Stimulated activated CD8-positive, alpha-beta memory T cell treated with anti-CD3 and anti-CD28 coated beads, Interleukin-12 subunit alpha, Interleukin-12 subunit beta, amount 100 ng/mL, for 24 hours (primary cell): ENCODE measurements around the gene MAGEF1.

Source experiments
- DNase-seq: peaks from one replicate; pipeline ENCODE4 v3.0.0-alpha.2; 2020; ENCODE audit errors: extremely low read depth

The MAGEF1 gene

GRCh38 chr3:184669578-184669977 lies 42.3 kb downstream of the MAGEF1 start:
- DNase-seq: no peak

- DNase-seq: no peak
Observed at GRCh38 chr3:184666442-184666841, 45.4 kb downstream of the MAGEF1 start.

- no peak for DNase-seq
Observed at GRCh38 chr3:184665101-184665500, 46.8 kb downstream of the MAGEF1 start.

- no peak for DNase-seq
Observed at GRCh38 chr3:184663756-184664155, 48.1 kb downstream of the MAGEF1 start.

- no peak for DNase-seq
Observed at GRCh38 chr3:184663356-184663755, 48.5 kb downstream of the MAGEF1 start.

GRCh38 chr3:184662187-184662586 lies 49.7 kb downstream of the MAGEF1 start:
- DNase-seq: no peak

GRCh38 chr3:184660931-184661330 lies 50.9 kb downstream of the MAGEF1 start:
- no peak for DNase-seq
